Natural killer cell treated with Interleukin-12 subunit alpha and Interleukin-12 subunit beta and Interleukin-15 and Interleukin-18, amount 100 ng/mL, for 72 hours (primary cell): Measurements from ENCODE around the gene PTMA. TPM values are rescaled to one million over a fixed set of nuclear protein-coding genes. Genes with fewer than 3 reads are reported as not detected.
"Not testable (repeated sequence)": the region's sequence is repeated elsewhere in the genome, so short reads cannot be mapped to it uniquely, and the experiment has no call there.

ENCODE experiments used
- ATAC-seq, 2 donors: fragments of 150-1000 bp; cut with Tn5 transposase in 1 of 2; sonication (Bioruptor Pico), chemical (Tn5 transposase) in 1 of 2; 2 replicates each; pipeline ENCODE4 v1.10.0; 2021
- DNase-seq: peaks from one replicate; pipeline ENCODE4 v3.0.0; 2022; ENCODE audit warnings: low spot score
- H3K27ac Mint-ChIP-seq, 2 donors: 1 replicate in 1 of 2; 2 replicates in 1 of 2; pipeline ENCODE4 v1.8.0; 2022; ENCODE audit warnings: mixed read lengths in 2 of 2, mild to moderate bottlenecking in 1 of 2, moderate library complexity in 1 of 2
- H3K27me3 Mint-ChIP-seq, 2 donors: 1 replicate in 1 of 2; 2 replicates in 1 of 2; pipeline ENCODE4 v1.8.0; 2022; ENCODE audit warnings: mixed read lengths in 2 of 2
- H3K36me3 Mint-ChIP-seq: one replicate; pipeline ENCODE4 v1.8.0; 2022; ENCODE audit warnings: mixed read lengths
- H3K4me1 Mint-ChIP-seq, 2 donors: 1 replicate in 1 of 2; 2 replicates in 1 of 2; pipeline ENCODE4 v1.8.0; 2022; ENCODE audit warnings: low read depth in 2 of 2, mixed read lengths in 2 of 2, mild to moderate bottlenecking in 1 of 2
- H3K4me3 Mint-ChIP-seq: one replicate; pipeline ENCODE4 v1.8.0; 2022; ENCODE audit warnings: mixed read lengths
- H3K9me3 Mint-ChIP-seq: 2 replicates; pipeline ENCODE4 v1.8.0; 2022; ENCODE audit warnings: mixed read lengths
- total RNA-seq, 2 donors: library from RNA; stranded (reverse); gene quantifications; one replicate each; pipeline ENCODE4 v1.2.3, GENCODE V29; 2022

Gene PTMA
- total RNA-seq, 2 donors from 2014 or later: 1,013 to 1,764 TPM

- no peaks in the 10 kb centered on the region for H3K36me3 Mint-ChIP-seq
- no peak overlapping the region for H3K4me3 Mint-ChIP-seq
- no peaks in the 10 kb centered on the region for H3K27me3 Mint-ChIP-seq
- ATAC-seq (no peak), DNase-seq (no peak)
- no peak overlapping the region for H3K27ac Mint-ChIP-seq
- no peaks in the 10 kb centered on the region for H3K9me3 Mint-ChIP-seq
- H3K4me1 Mint-ChIP-seq: peaks cover 0 to 4% of the 10 kb centered on the region in 2 donors
These were observed 14.5 kb downstream of the PTMA start for GRCh38 chr2:231722721-231723307.

- DNase-seq: no peak
- no peaks in the 10 kb centered on the region for H3K9me3 Mint-ChIP-seq
- H3K4me1 Mint-ChIP-seq: peaks cover 0 to 4% of the 10 kb centered on the region in 2 donors
- no peaks in the 10 kb centered on the region for H3K36me3 Mint-ChIP-seq
- no peak for ATAC-seq
- no peaks in the 10 kb centered on the region for H3K27me3 Mint-ChIP-seq
- no peak overlapping the region for H3K4me3 Mint-ChIP-seq
- H3K27ac Mint-ChIP-seq: no peak overlapping the region
These were observed 17.2 kb downstream of the PTMA start for GRCh38 chr2:231725476-231725875.

DNA sequence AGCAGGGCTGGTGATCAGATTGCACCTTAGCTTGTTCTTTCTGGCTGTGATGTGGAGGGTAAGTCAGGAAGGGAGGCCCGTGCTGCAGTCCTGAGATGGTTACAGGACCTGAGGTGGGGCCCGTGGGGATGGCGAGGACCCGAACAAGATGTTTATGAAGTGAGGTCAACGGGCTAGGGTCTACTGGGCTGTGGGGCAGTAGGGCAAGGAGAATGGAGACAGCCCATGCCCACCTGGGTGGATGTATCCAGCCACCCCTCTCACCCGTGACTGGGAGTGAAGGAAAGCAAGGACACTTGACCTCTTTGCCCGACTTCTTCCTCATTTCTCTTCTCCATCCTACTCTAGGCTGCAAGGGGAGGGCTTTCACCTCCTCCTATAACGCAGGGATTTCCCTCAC, 18.0 kb downstream of the PTMA start:
- DNase-seq: no peak
- no peaks in the 10 kb centered on the region for H3K27me3 Mint-ChIP-seq
- no peaks in the 10 kb centered on the region for H3K4me1 Mint-ChIP-seq
- H3K27ac Mint-ChIP-seq: no peak overlapping the region
- H3K36me3 Mint-ChIP-seq: no peaks in the 10 kb centered on the region
- H3K9me3 Mint-ChIP-seq: no peaks in the 10 kb centered on the region
- no peak for ATAC-seq
- H3K4me3 Mint-ChIP-seq: no peak overlapping the region

- no peak overlapping the region for H3K27ac Mint-ChIP-seq
- no peaks in the 10 kb centered on the region for H3K36me3 Mint-ChIP-seq
- no peaks in the 10 kb centered on the region for H3K4me1 Mint-ChIP-seq
- no peaks in the 10 kb centered on the region for H3K9me3 Mint-ChIP-seq
- ATAC-seq (no peak), DNase-seq (no peak)
- no peaks in the 10 kb centered on the region for H3K27me3 Mint-ChIP-seq
- no peak overlapping the region for H3K4me3 Mint-ChIP-seq
These were observed 19.3 kb downstream of the PTMA start for GRCh38 chr2:231727621-231728020.

GRCh38 chr2:231732604-231733003, 24.3 kb downstream of the PTMA start:
- no peak for ATAC-seq
- Mint-ChIP-seq H3K27me3 (no peaks in the 10 kb centered on the region), H3K4me3 (no peak overlapping the region), H3K9me3 (no peaks in the 10 kb centered on the region), H3K27ac (no peak overlapping the region), H3K4me1 (no peaks in the 10 kb centered on the region), H3K36me3 (no peaks in the 10 kb centered on the region)
- DNase-seq: no peak

- Mint-ChIP-seq H3K9me3 (no peaks in the 10 kb centered on the region), H3K36me3 (no peaks in the 10 kb centered on the region), H3K4me1 (peaks cover 0 to 2% of the 10 kb centered on the region in 2 donors), H3K4me3 (no peak overlapping the region), H3K27ac (no peak overlapping the region), H3K27me3 (no peaks in the 10 kb centered on the region)
- no peak for ATAC-seq
- no peak for DNase-seq
These were observed 29.4 kb downstream of the PTMA start for GRCh38 chr2:231737761-231738160.

GRCh38 chr2:231743376-231744116, 35.2 kb downstream of the PTMA start:
- Mint-ChIP-seq H3K27ac (no peak overlapping the region), H3K27me3 (no peaks in the 10 kb centered on the region), H3K4me1 (peaks cover 0 to 2% of the 10 kb centered on the region in 2 donors), H3K4me3 (no peak overlapping the region), H3K9me3 (no peaks in the 10 kb centered on the region), H3K36me3 (no peaks in the 10 kb centered on the region)
- ATAC-seq (no peak), DNase-seq (no peak)

DNA sequence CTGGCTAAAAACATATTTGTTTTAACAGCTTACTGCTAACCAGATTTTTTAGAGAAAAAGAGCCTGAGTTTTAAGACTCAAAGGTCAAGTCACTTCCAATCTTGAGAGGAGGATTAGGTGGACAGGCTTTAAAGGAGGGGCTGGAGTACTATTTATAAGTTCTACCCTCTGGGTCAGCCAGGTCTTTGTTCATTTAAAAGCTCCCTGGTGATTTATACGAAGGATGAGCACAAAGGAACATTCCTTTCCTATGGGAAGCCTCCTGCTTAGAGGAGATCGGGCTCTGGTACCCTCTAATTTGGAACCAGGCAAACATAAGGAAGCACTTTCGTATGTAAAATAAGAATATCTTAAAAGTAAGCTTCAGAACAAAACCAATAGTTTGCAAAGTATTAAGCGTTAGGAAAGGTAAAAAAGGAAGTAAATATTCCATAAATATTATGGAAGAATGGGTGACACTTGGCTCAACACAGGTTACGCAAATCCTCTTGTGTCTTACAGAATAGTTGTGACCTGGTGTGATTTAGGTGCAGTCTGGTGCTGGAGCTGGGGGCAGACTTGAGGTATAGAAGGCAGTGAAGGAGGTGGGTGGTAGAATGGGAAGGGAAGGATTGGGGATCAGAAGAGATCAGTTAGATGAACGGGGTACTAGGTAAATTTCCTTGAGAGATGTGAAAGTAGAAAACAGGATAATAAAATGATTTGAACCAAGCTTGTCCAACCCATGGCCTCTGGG, 37.1 kb downstream of the PTMA start:
- ATAC-seq: no peak
- peaks cover 0 to 2% of the 10 kb centered on the region in 2 donors for H3K4me1 Mint-ChIP-seq
- no peak for DNase-seq
- H3K36me3 Mint-ChIP-seq: no peaks in the 10 kb centered on the region
- no peak overlapping the region for H3K4me3 Mint-ChIP-seq
- H3K27me3 Mint-ChIP-seq: no peaks in the 10 kb centered on the region
- H3K27ac Mint-ChIP-seq: no peak overlapping the region
- H3K9me3 Mint-ChIP-seq: no peaks in the 10 kb centered on the region

- not testable (repeated sequence) for H3K9me3 Mint-ChIP-seq, H3K36me3 Mint-ChIP-seq, H3K27me3 Mint-ChIP-seq, DNase-seq, ATAC-seq, H3K27ac Mint-ChIP-seq, H3K4me1 Mint-ChIP-seq, H3K4me3 Mint-ChIP-seq
These were observed 40.0 kb downstream of the PTMA start for GRCh38 chr2:231748153-231748896.

DNA sequence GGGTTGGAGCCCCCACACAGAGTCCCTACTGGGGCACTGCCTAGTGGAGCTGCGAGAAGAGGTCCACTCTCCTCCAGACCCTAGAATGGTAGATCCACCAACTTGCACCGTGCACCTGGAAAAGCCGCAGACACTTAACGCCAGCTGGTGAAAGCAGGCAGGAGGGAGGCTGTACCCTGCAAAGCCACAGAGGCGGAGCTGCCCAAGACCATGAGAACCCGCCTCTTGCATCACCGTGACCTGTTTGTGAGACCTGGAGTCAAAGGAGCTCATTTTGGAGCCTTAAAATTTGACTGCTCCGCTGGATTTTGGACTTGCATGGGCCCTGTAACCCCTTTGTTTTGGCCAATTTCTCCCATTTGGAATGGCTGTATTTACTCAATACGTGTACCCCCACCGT, 40.7 kb downstream of the PTMA start:
- H3K27ac Mint-ChIP-seq, DNase-seq, H3K4me1 Mint-ChIP-seq, H3K9me3 Mint-ChIP-seq, H3K4me3 Mint-ChIP-seq, H3K36me3 Mint-ChIP-seq, H3K27me3 Mint-ChIP-seq, ATAC-seq: not testable (repeated sequence)

DNA sequence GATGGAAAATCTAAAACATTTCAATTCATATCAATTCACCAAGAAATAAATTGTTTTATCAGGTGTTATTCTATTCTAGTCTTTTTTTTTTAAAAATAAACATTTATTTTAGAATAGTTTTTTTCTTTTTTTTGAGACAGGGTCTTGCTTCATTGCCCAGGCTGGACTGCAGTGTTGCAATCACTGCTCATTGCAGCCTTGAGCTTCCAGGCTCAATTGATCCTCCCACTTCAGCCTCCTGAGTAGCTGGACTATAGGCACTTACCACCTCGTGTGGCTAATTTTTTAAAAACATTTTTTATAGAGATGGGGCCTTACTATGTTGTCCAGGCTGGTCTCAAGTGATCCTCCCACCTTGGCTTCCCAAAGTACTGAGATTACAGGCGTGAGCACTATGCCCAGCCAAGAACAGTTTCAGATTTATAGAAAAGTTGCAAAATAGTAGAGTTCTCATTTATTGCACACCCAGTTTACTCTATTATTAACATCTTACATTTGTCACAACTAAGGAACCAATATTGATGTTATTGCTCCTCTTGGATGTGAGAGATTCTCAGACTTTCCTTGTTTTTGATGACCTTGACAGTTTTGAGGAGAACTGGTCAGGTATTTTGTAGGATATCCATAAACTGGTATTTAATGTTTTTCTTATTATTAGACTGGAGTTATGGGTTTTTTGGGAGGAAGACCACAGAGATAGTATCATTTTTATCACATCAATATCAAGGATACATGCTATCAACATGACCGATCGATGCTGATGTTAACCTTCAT, 42.9 kb downstream of the PTMA start:
- no peak overlapping the region for H3K4me3 Mint-ChIP-seq
- H3K36me3 Mint-ChIP-seq: no peaks in the 10 kb centered on the region
- no peak overlapping the region for H3K27ac Mint-ChIP-seq
- ATAC-seq: no peak
- H3K4me1 Mint-ChIP-seq: peaks cover 0 to 4% of the 10 kb centered on the region in 2 donors
- no peaks in the 10 kb centered on the region for H3K27me3 Mint-ChIP-seq
- H3K9me3 Mint-ChIP-seq: no peaks in the 10 kb centered on the region
- no peak for DNase-seq

GRCh38 chr2:231752061-231752460, 43.7 kb downstream of the PTMA start:
- Mint-ChIP-seq H3K9me3 (no peaks in the 10 kb centered on the region), H3K4me3 (no peak overlapping the region), H3K27ac (no peak overlapping the region), H3K27me3 (no peaks in the 10 kb centered on the region), H3K4me1 (peaks cover 0 to 4% of the 10 kb centered on the region in 2 donors), H3K36me3 (no peaks in the 10 kb centered on the region)
- ATAC-seq: no peak
- no peak for DNase-seq

GRCh38 chr2:231761735-231762134, 53.4 kb downstream of the PTMA start:
- H3K27ac Mint-ChIP-seq: no peak overlapping the region
- H3K27me3 Mint-ChIP-seq: no peaks in the 10 kb centered on the region
- DNase-seq (no peak), ATAC-seq (no peak)
- H3K9me3 Mint-ChIP-seq: no peaks in the 10 kb centered on the region
- H3K4me1 Mint-ChIP-seq: peaks cover 7 to 16% of the 10 kb centered on the region in 2 donors
- no peaks in the 10 kb centered on the region for H3K36me3 Mint-ChIP-seq
- no peak overlapping the region for H3K4me3 Mint-ChIP-seq
